HepG2 (cell line): Measurements from ENCODE around the gene CASKIN2. TPM values are rescaled to one million over a fixed set of nuclear protein-coding genes. Genes with fewer than 3 reads are reported as not detected.

ENCODE experiments used
- CSRNP2 ChIP-seq: sonication (generic); formaldehyde crosslinking; conservative IDR thresholded peaks from 2 replicates; pipeline ENCODE4 v1.8.0; 2022; ENCODE audit warnings: low read depth, missing genetic modification reagents
- DBP ChIP-seq: sonication (generic); formaldehyde crosslinking; IDR thresholded peaks from 2 replicates; pipeline ENCODE4 v1.4.0; 2020; ENCODE audit warnings: missing genetic modification reagents; ENCODE audit errors: not compliant biosample characterization
- FOXO4 ChIP-seq: sonication (generic); formaldehyde crosslinking; conservative IDR thresholded peaks from 2 replicates; pipeline ENCODE4 v1.8.1; 2023; ENCODE audit warnings: missing genetic modification reagents
- FUBP1 ChIP-seq: sonication (generic); formaldehyde crosslinking; IDR thresholded peaks from 2 replicates; pipeline ENCODE4 v1.5.1; 2020; ENCODE audit warnings: missing genetic modification reagents, mild to moderate bottlenecking, borderline replicate concordance
- GMEB1 ChIP-seq: sonication (generic); formaldehyde crosslinking; IDR thresholded peaks from 2 replicates; pipeline ENCODE4 v1.5.1; 2020; ENCODE audit warnings: missing genetic modification reagents, mild to moderate bottlenecking, borderline replicate concordance
- HCFC1 ChIP-seq: fragments of 150-350 bp; IDR thresholded peaks from 2 replicates; pipeline ENCODE4 v1.6.1; 2014; ENCODE audit warnings: low read depth, low read length
- MATR3 ChIP-seq: sonication (generic); formaldehyde crosslinking; IDR thresholded peaks from 2 replicates; pipeline ENCODE4 v1.4.0; 2020; ENCODE audit warnings: missing genetic modification reagents
- MEF2D ChIP-seq: sonication (generic); formaldehyde crosslinking; IDR thresholded peaks from 2 replicates; pipeline ENCODE4 v1.5.1; 2020; ENCODE audit warnings: mild to moderate bottlenecking, missing genetic modification reagents
- SMAD3 ChIP-seq: sonication (generic); formaldehyde crosslinking; IDR thresholded peaks from 2 replicates; pipeline ENCODE4 v1.4.0; 2020; ENCODE audit warnings: missing genetic modification reagents
- SYNCRIP ChIP-seq: fragments of 200-400 bp; formaldehyde crosslinking; IDR thresholded peaks from 2 replicates; pipeline ENCODE4 v1.6.1; 2018; ENCODE audit warnings: mild to moderate bottlenecking, low read depth, low read length; ENCODE audit not compliant: insufficient read depth
- TMF1 ChIP-seq: sonication (generic); formaldehyde crosslinking; IDR thresholded peaks from 2 replicates; pipeline ENCODE4 v1.8.1; 2022; ENCODE audit warnings: low read depth, missing genetic modification reagents
- TP53 ChIP-seq: sonication (generic); formaldehyde crosslinking; conservative IDR thresholded peaks from 2 replicates; pipeline ENCODE4 v1.4.0; 2020; ENCODE audit warnings: missing genetic modification reagents
- ZBTB44 ChIP-seq: sonication (generic); formaldehyde crosslinking; IDR thresholded peaks from 2 replicates; pipeline ENCODE4 v1.4.0; 2020; ENCODE audit warnings: missing genetic modification reagents
- ZNF234 ChIP-seq: sonication (generic); formaldehyde crosslinking; conservative IDR thresholded peaks from 2 replicates; pipeline ENCODE4 v1.5.1; 2020; ENCODE audit warnings: mild to moderate bottlenecking, missing genetic modification reagents
- ZNF276 ChIP-seq: sonication (generic); formaldehyde crosslinking; IDR thresholded peaks from 2 replicates; pipeline ENCODE4 v1.4.0; 2020; ENCODE audit warnings: mild to moderate bottlenecking, low read depth, missing genetic modification reagents
- ZNF30 ChIP-seq: sonication (generic); formaldehyde crosslinking; IDR thresholded peaks from 2 replicates; pipeline ENCODE4 v1.5.0; 2020; ENCODE audit warnings: mild to moderate bottlenecking, missing genetic modification reagents
- polyA plus RNA-seq, 8 experiments: library from polyadenylated mRNA; depleted of rRNA in 3 of 8; stranded (reverse) in 7 of 8; unstranded in 1 of 8; fragments of >200 nt; fragmentation: Illumina TruSeq in 4 of 8; extraction: Trizol in 4 of 8; gene quantifications; 2 replicates each; pipeline versions ENCODE4 v1.2.1 to v1.2.3, GENCODE V29; 2011 to 2016; ENCODE audit warnings: low read depth in 4 of 8, missing spikeins in 1 of 8, mixed read lengths in 1 of 8; ENCODE audit not compliant: insufficient read depth in 1 of 8
- total RNA-seq, 5 experiments: library from RNA; depleted of rRNA; stranded (reverse); fragments of >200 nt; fragmentation: Illumina TruSeq; extraction: Trizol; gene quantifications; 2 replicates each; pipeline ENCODE4 v1.2.3, GENCODE V29; 2016; ENCODE audit warnings: low read depth in 1 of 5

CASKIN2 gene
- total and polyA plus RNA-seq, 2 of the 13 experiments (the other 11 are each of a cell fraction or from before 2014, with no cell fraction given) = 5.2 to 7.8 TPM

GRCh38 chr17:75549246-75550138 is 34.2 kb upstream of the CASKIN2 start (continued):
- TF ChIP-seq GMEB1 (CRISPR knock-in tag) (peak; percentile 54; the same call in 1 of the 2 replicates), DBP (CRISPR knock-in tag) (no peak), ZNF30 (CRISPR knock-in tag) (no peak), HCFC1 (no peak), CSRNP2 (CRISPR knock-in tag) (no peak), TP53 (CRISPR knock-in tag) (no peak), SYNCRIP (no peak), FOXO4 (CRISPR knock-in tag) (no peak), TMF1 (CRISPR knock-in tag) (0 out of 2 replicates have a peak, but pooled peaks have one; percentile 53), ZBTB44 (no peak), ZNF276 (CRISPR knock-in tag) (no peak), FUBP1 (no peak), MATR3 (CRISPR knock-in tag) (no peak), SMAD3 (CRISPR knock-in tag) (0 out of 2 replicates have a peak, but pooled peaks have one; percentile 45), MEF2D (CRISPR knock-in tag) (no peak), ZNF234 (CRISPR knock-in tag) (peak; percentile 56; the same call in 1 of the 2 replicates)
